ENCODE results near the gene ZP1. TPM values are rescaled to one million over a fixed set of nuclear protein-coding genes. Genes with fewer than 3 reads are reported as not detected.

Gene ZP1
- total RNA-seq, 1 experiment from 2014 or later: not detected

DNA sequence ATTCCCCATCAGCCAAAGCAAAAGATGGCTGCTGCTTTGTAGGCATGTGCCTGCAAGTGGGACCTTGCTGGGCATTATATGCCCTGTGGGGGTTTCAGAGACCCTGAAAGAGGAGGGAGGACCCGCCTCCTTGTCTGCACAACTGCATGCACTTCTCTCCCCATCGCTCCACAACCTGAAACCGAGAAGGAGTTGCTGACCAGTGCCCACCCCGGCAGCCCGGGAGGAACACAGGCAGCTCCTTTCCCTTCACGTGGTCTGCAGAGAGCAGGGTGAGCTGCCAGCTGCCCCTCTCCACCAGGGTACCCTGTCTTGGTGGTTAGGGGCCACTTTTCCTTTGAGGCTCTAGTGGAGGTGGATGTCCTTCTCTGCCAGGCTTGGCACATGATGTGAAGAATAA lies 55.6 kb downstream of the ZP1 start (continued):
- TF ChIP-seq, protein P1, sequence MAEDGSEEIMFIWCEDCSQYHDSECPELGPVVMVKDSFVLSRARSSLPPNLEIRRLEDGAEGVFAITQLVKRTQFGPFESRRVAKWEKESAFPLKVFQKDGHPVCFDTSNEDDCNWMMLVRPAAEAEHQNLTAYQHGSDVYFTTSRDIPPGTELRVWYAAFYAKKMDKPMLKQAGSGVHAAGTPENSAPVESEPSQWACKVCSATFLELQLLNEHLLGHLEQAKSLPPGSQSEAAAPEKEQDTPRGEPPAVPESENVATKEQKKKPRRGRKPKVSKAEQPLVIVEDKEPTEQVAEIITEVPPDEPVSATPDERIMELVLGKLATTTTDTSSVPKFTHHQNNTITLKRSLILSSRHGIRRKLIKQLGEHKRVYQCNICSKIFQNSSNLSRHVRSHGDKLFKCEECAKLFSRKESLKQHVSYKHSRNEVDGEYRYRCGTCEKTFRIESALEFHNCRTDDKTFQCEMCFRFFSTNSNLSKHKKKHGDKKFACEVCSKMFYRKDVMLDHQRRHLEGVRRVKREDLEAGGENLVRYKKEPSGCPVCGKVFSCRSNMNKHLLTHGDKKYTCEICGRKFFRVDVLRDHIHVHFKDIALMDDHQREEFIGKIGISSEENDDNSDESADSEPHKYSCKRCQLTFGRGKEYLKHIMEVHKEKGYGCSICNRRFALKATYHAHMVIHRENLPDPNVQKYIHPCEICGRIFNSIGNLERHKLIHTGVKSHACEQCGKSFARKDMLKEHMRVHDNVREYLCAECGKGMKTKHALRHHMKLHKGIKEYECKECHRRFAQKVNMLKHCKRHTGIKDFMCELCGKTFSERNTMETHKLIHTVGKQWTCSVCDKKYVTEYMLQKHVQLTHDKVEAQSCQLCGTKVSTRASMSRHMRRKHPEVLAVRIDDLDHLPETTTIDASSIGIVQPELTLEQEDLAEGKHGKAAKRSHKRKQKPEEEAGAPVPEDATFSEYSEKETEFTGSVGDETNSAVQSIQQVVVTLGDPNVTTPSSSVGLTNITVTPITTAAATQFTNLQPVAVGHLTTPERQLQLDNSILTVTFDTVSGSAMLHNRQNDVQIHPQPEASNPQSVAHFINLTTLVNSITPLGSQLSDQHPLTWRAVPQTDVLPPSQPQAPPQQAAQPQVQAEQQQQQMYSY (CRISPR knock-in tag; IDR thresholded peaks at IDR 0.05): no peak
- TF ChIP-seq FOXK1 (CRISPR knock-in tag; IDR thresholded peaks at IDR 0.05) (no peak), ZNF121 (CRISPR knock-in tag; IDR thresholded peaks at IDR 0.05) (no peak)

DNA sequence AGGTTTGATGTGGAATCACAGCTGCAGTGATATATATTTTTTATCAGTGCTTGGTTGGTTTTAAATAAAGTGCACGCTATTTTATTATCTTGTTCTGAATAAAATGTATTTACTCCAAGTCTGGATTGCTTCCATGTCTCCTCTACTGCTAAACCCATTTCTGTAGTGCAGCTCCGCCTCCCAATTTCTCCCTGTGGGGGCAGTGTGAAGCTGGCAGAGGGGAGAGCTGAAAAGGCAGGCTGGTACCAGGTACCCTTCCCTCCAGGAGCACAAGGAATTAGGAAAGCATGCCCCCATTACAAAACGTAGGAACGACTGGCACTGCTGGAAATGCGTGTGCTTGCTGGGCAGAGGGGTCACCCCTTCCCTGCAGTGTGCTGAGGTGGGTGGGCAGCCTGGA lies 56.0 kb downstream of the ZP1 start:
- peaks cover 20% of the 10 kb centered on the region for H3K4me1 Mint-ChIP-seq
- no peaks in the 10 kb centered on the region for H3K9me3 Mint-ChIP-seq
- no peak overlapping the region for H3K27ac Mint-ChIP-seq
- ChIA-PET CTCF (interaction anchor here (0.7 to 1.8 kb wide), 6 partner anchors 8 to 892 kb away, joined by 3 to 7 read pairs (median 3); partner anchors contain the start of gene SLC15A3), POLR2A (interaction anchor here (0.9 to 1.2 kb wide), 3 partner anchors 8 to 16 kb away, joined by 3 to 11 read pairs (median 8); partner anchors contain the start of gene TMEM109)
- peaks cover 16% of the 10 kb centered on the region for H3K36me3 Mint-ChIP-seq
- no peaks in the 10 kb centered on the region; the same call in 1 of the 2 replicates for H3K27me3 Mint-ChIP-seq (ENCODE audit: low read depth)
- no peak for DNase-seq (ENCODE audit: low spot score)
- H3K4me3 Mint-ChIP-seq: peak overlapping the region; percentile 29; the same call in 1 of the 2 replicates
- no peak for ATAC-seq
- TF ChIP-seq MXD4 (CRISPR knock-in tag; IDR thresholded peaks at IDR 0.05; ENCODE audit: borderline replicate concordance) (no peak), KAT7 (CRISPR knock-in tag; IDR thresholded peaks at IDR 0.05; ENCODE audit: borderline replicate concordance) (no peak), ZNF423 (CRISPR knock-in tag; IDR thresholded peaks at IDR 0.05) (no peak), NR3C1 (CRISPR knock-in tag; conservative IDR thresholded peaks at IDR 0.05; ENCODE audit: low read depth) (no peak), ZNF396 (CRISPR knock-in tag; IDR thresholded peaks at IDR 0.05; ENCODE audit: borderline replicate concordance) (no peak), SMAD3 (CRISPR knock-in tag; IDR thresholded peaks at IDR 0.05; ENCODE audit: borderline replicate concordance) (no peak), RELA (CRISPR knock-in tag; IDR thresholded peaks at IDR 0.05; ENCODE audit: borderline replicate concordance) (no peak), ZNF263 (CRISPR knock-in tag; IDR thresholded peaks at IDR 0.05; ENCODE audit: low read depth) (no peak)
- TF ChIP-seq, protein P2, sequence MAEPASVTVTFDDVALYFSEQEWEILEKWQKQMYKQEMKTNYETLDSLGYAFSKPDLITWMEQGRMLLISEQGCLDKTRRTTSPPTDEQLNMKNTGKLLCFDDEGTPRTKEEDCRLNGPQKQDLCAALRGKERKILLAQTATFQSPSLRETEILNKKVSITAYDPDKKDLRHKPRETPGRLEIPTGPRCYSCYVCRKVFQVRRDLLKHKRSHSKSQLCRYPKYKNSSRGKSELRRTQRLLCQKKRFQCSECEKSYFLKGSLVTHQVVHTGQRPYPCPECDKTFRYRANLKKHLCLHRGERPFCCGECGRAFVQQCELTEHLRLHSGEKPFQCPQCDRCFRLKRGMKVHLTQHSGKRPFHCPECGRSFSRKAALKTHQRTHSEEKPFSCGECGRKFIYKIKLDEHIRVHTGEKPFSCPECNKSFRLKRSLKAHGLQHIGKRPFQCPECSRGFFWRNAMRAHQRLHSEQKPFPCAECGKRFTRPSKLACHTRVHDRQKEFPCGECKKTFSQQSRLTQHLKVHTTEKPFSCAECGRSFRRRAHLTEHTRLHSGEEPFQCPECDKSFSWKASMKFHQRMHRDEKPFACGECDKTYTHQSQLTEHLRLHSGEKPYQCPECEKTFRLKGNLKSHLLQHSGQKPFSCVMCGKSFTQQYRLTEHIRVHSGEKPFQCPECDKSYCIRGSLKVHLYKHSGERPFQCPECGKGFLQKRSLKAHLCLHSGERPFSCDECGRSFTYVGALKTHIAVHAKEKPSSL (CRISPR knock-in tag; conservative IDR thresholded peaks at IDR 0.05): no peak
- TF ChIP-seq, protein P1 (CRISPR knock-in tag; IDR thresholded peaks at IDR 0.05): no peak
- TF ChIP-seq, protein P3, sequence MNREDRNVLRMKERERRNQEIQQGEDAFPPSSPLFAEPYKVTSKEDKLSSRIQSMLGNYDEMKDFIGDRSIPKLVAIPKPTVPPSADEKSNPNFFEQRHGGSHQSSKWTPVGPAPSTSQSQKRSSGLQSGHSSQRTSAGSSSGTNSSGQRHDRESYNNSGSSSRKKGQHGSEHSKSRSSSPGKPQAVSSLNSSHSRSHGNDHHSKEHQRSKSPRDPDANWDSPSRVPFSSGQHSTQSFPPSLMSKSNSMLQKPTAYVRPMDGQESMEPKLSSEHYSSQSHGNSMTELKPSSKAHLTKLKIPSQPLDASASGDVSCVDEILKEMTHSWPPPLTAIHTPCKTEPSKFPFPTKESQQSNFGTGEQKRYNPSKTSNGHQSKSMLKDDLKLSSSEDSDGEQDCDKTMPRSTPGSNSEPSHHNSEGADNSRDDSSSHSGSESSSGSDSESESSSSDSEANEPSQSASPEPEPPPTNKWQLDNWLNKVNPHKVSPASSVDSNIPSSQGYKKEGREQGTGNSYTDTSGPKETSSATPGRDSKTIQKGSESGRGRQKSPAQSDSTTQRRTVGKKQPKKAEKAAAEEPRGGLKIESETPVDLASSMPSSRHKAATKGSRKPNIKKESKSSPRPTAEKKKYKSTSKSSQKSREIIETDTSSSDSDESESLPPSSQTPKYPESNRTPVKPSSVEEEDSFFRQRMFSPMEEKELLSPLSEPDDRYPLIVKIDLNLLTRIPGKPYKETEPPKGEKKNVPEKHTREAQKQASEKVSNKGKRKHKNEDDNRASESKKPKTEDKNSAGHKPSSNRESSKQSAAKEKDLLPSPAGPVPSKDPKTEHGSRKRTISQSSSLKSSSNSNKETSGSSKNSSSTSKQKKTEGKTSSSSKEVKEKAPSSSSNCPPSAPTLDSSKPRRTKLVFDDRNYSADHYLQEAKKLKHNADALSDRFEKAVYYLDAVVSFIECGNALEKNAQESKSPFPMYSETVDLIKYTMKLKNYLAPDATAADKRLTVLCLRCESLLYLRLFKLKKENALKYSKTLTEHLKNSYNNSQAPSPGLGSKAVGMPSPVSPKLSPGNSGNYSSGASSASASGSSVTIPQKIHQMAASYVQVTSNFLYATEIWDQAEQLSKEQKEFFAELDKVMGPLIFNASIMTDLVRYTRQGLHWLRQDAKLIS (CRISPR knock-in tag; IDR thresholded peaks at IDR 0.05; ENCODE audit: borderline replicate concordance): no peak
- TF ChIP-seq, protein P4, sequence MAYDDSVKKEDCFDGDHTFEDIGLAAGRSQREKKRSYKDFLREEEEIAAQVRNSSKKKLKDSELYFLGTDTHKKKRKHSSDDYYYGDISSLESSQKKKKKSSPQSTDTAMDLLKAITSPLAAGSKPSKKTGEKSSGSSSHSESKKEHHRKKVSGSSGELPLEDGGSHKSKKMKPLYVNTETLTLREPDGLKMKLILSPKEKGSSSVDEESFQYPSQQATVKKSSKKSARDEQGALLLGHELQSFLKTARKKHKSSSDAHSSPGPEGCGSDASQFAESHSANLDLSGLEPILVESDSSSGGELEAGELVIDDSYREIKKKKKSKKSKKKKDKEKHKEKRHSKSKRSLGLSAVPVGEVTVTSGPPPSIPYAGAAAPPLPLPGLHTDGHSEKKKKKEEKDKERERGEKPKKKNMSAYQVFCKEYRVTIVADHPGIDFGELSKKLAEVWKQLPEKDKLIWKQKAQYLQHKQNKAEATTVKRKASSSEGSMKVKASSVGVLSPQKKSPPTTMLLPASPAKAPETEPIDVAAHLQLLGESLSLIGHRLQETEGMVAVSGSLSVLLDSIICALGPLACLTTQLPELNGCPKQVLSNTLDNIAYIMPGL (CRISPR knock-in tag; IDR thresholded peaks at IDR 0.05): no peak
- TF ChIP-seq, protein P5, sequence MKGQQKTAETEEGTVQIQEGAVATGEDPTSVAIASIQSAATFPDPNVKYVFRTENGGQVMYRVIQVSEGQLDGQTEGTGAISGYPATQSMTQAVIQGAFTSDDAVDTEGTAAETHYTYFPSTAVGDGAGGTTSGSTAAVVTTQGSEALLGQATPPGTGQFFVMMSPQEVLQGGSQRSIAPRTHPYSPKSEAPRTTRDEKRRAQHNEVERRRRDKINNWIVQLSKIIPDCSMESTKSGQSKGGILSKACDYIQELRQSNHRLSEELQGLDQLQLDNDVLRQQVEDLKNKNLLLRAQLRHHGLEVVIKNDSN (CRISPR knock-in tag; IDR thresholded peaks at IDR 0.05): no peak
